ENCODE data around the gene RITA1. TPM values are rescaled to one million over a fixed set of nuclear protein-coding genes. Genes with fewer than 3 reads are reported as not detected.
A peak's percentile ranks its signal among the peaks of the same experiment; 100 is the strongest.
"Not testable (repeated sequence)": the region's sequence is repeated elsewhere in the genome, so short reads cannot be mapped to it uniquely, and the experiment has no call there.

RITA1 gene
- total RNA-seq, 2 experiments from 2014 or later = 18.5 to 19.1 TPM

- TF ChIP-seq CTCF (IDR thresholded peaks at IDR 0.05) = no peak
- intact Hi-C loops (cut with micrococcal nuclease) = no loop called here
- DNase-seq (no peak), ATAC-seq (no peak)
- Mint-ChIP-seq H3K4me1 (ENCODE audit: low read depth) (peaks cover 15% of the 10 kb centered on the region), H3K36me3 (ENCODE audit: low read depth) (no peaks in the 10 kb centered on the region), H3K4me3 (no peak overlapping the region), H3K27ac (no peak overlapping the region), H3K27me3 (no peaks in the 10 kb centered on the region), H3K9me3 (peaks cover 4% of the 10 kb centered on the region)
- ChIA-PET CTCF (no interaction called here), POLR2A (interaction anchor here (1.7 kb wide), 1 partner anchor 9 kb away, joined by 5 read pairs; no protein-coding TSS in a partner anchor)
Observed at GRCh38 chr12:113202300-113203075, 17.0 kb downstream of the RITA1 start.

- CTCF ChIA-PET = interaction anchor here (1.1 to 1.2 kb wide), 2 partner anchors 9 to 29 kb away, joined by 3 to 4 read pairs; no protein-coding TSS in a partner anchor
- ATAC-seq (no peak), DNase-seq (no peak)
- H3K36me3 Mint-ChIP-seq (ENCODE audit: low read depth) = no peaks in the 10 kb centered on the region
- H3K4me1 Mint-ChIP-seq (ENCODE audit: low read depth) = peaks cover 30% of the 10 kb centered on the region
- peak overlapping the region; percentile 20 for H3K27ac Mint-ChIP-seq
- POLR2A ChIA-PET = interaction anchor here (0.7 to 1.7 kb wide), 2 partner anchors 19 kb away, joined by 3 to 5 read pairs; partner anchors contain the start of genes DDX54 and RITA1
- intact Hi-C loops (cut with micrococcal nuclease) = no loop called here
- H3K9me3 Mint-ChIP-seq = peaks cover 4% of the 10 kb centered on the region
- no peaks in the 10 kb centered on the region for H3K27me3 Mint-ChIP-seq
- H3K4me3 Mint-ChIP-seq = no peak overlapping the region
- no peak for TF ChIP-seq CTCF (IDR thresholded peaks at IDR 0.05)
Observed at GRCh38 chr12:113203852-113204760, 18.6 kb downstream of the RITA1 start.

GRCh38 chr12:113204804-113205203 lies 19.3 kb downstream of the RITA1 start:
- TF ChIP-seq CTCF (IDR thresholded peaks at IDR 0.05) = no peak
- H3K9me3 Mint-ChIP-seq = peaks cover 4% of the 10 kb centered on the region
- ATAC-seq (no peak), DNase-seq (no peak)
- H3K27ac Mint-ChIP-seq = peak overlapping the region; percentile 20
- H3K4me1 Mint-ChIP-seq (ENCODE audit: low read depth) = peaks cover 34% of the 10 kb centered on the region
- no peaks in the 10 kb centered on the region for H3K27me3 Mint-ChIP-seq
- intact Hi-C loops (cut with micrococcal nuclease) = loop anchor here (5.0 kb wide), 1 partner anchor 57 kb away; no protein-coding TSS in a partner anchor
- H3K36me3 Mint-ChIP-seq (ENCODE audit: low read depth) = no peaks in the 10 kb centered on the region
- H3K4me3 Mint-ChIP-seq = no peak overlapping the region
- ChIA-PET POLR2A (interaction anchor here (1.7 kb wide), 1 partner anchor 20 kb away, joined by 5 read pairs; the partner anchor contains the start of genes DDX54 and RITA1), CTCF (interaction anchor here (1.2 kb wide), 1 partner anchor 30 kb away, joined by 4 read pairs; no protein-coding TSS in a partner anchor)

GRCh38 chr12:113206802-113207201 lies 21.3 kb downstream of the RITA1 start:
- POLR2A ChIA-PET = interaction anchor here (2.1 to 2.9 kb wide), 3 partner anchors 15 to 22 kb away, joined by 8 to 21 read pairs (median 8); partner anchors contain the start of genes DDX54, RITA1 and TPCN1

GRCh38 chr12:113207613-113208040 lies 22.1 kb downstream of the RITA1 start:
- CTCF ChIA-PET = interaction anchor here (1.0 to 2.0 kb wide), 5 partner anchors 11 to 159 kb away, joined by 3 to 9 read pairs (median 4); no protein-coding TSS in a partner anchor
- Mint-ChIP-seq H3K9me3 (peaks cover 4% of the 10 kb centered on the region), H3K4me1 (ENCODE audit: low read depth) (peaks cover 45% of the 10 kb centered on the region), H3K4me3 (peak overlapping the region; percentile 37), H3K27ac (peak overlapping the region; percentile 92), H3K27me3 (no peaks in the 10 kb centered on the region), H3K36me3 (ENCODE audit: low read depth) (no peaks in the 10 kb centered on the region)
- no peak for TF ChIP-seq CTCF (IDR thresholded peaks at IDR 0.05)
- POLR2A ChIA-PET = interaction anchor here (0.6 to 3.4 kb wide), 8 partner anchors 9 to 194 kb away, joined by 3 to 21 read pairs (median 8); partner anchors contain the start of genes DDX54, RITA1 and TPCN1
- DNase-seq (peak; percentile 41), ATAC-seq (peak; percentile 12)
- intact Hi-C loops (cut with micrococcal nuclease) = loop anchor here (2.0 to 5.0 kb wide), 2 partner anchors 15 to 55 kb away; no protein-coding TSS in a partner anchor

More at GRCh38 chr12:113206802-113207201, 21.3 kb downstream of the RITA1 start:
- peaks cover 45% of the 10 kb centered on the region for H3K4me1 Mint-ChIP-seq (ENCODE audit: low read depth)
- intact Hi-C loops (cut with micrococcal nuclease) = loop anchor here (5.0 kb wide), 1 partner anchor 55 kb away; no protein-coding TSS in a partner anchor
- not testable (repeated sequence) for H3K27me3 Mint-ChIP-seq; H3K9me3 Mint-ChIP-seq; H3K27ac Mint-ChIP-seq; ATAC-seq; H3K4me3 Mint-ChIP-seq; DNase-seq; H3K36me3 Mint-ChIP-seq (ENCODE audit: low read depth)
- CTCF ChIA-PET = interaction anchor here (1.3 to 2.0 kb wide), 3 partner anchors 10 to 16 kb away, joined by 4 to 9 read pairs (median 4); no protein-coding TSS in a partner anchor
